SK-N-SH (cell line): ENCODE results near the gene SPANXA2. TPM values are rescaled to one million over a fixed set of nuclear protein-coding genes. Genes with fewer than 3 reads are reported as not detected.

ENCODE experiments used
- polyA plus RNA-seq, 3 experiments: library from polyadenylated mRNA; depleted of rRNA; stranded (reverse); fragments of >200 nt; gene quantifications; 2 replicates each; pipeline ENCODE4 v1.2.3, GENCODE V29; 2012

The SPANXA2 gene
- polyA plus RNA-seq, 1 of the 3 experiments (the other 2 are of a cell fraction): 26.4 TPM

Other genes starting within 250 kb of the SPANXA2 start
- gene SPANXA1, start 5.0 kb upstream of the SPANXA2 start, polyA plus RNA-seq (2012; rRNA removed): 1.8 and 25.5 TPM in 2 replicates
- 13.1 and 20.0 TPM in 2 replicates for gene SPANXD, start 109.0 kb downstream of the SPANXA2 start, polyA plus RNA-seq (2012; rRNA removed)
- 0.26 and 0.91 TPM in 2 replicates for gene MAGEC3, start 248.6 kb downstream of the SPANXA2 start, polyA plus RNA-seq (2012; rRNA removed)